ENCODE measurements around the gene HPGDS.

Gene HPGDS

GRCh38 chr4:94334962-94335361, 7.7 kb downstream of the HPGDS start:
- Histone ChIP-seq H3K79me2 (no peaks in the 10 kb centered on the region), H3K4me1 (no peaks in the 10 kb centered on the region), H3K27ac (no peak overlapping the region), H3K27me3 (ENCODE audit: control insufficient read depth, insufficient read depth, low read length) (no peaks in the 10 kb centered on the region), H3K36me3 (ENCODE audit: control insufficient read depth, insufficient read depth, low read length) (no peaks in the 10 kb centered on the region), H2AFZ (no peak overlapping the region), H3K9me3 (ENCODE audit: control insufficient read depth, low read length) (no peaks in the 10 kb centered on the region), H3K9ac (no peak overlapping the region), H3K4me2 (ENCODE audit: low read length) (no peak overlapping the region), H3K4me3 (ENCODE audit: low read depth, low read length) (no peak overlapping the region)
- TF ChIP-seq CTCF (IDR thresholded peaks at IDR 0.05), result no peak

- H3K4me2 ChIP-seq (ENCODE audit: low read length), result no peak overlapping the region
- no peak for TF ChIP-seq CTCF (IDR thresholded peaks at IDR 0.05)
- H3K9me3 ChIP-seq (ENCODE audit: control insufficient read depth, low read length), result no peaks in the 10 kb centered on the region
- no peaks in the 10 kb centered on the region for H3K4me1 ChIP-seq
- H2AFZ ChIP-seq, result no peak overlapping the region
- H3K27ac ChIP-seq, result no peak overlapping the region
- no peak overlapping the region for H3K9ac ChIP-seq
- no peak overlapping the region for H3K4me3 ChIP-seq (ENCODE audit: low read depth, low read length)
- H3K27me3 ChIP-seq (ENCODE audit: control insufficient read depth, insufficient read depth, low read length), result no peaks in the 10 kb centered on the region
- no peaks in the 10 kb centered on the region for H3K36me3 ChIP-seq (ENCODE audit: control insufficient read depth, insufficient read depth, low read length)
- H3K79me2 ChIP-seq, result no peaks in the 10 kb centered on the region
Measured at GRCh38 chr4:94334476-94334875, 8.2 kb downstream of the HPGDS start.

GRCh38 chr4:94333866-94334265, 8.8 kb downstream of the HPGDS start:
- H3K4me2 ChIP-seq (ENCODE audit: low read length), result no peak overlapping the region
- no peaks in the 10 kb centered on the region for H3K79me2 ChIP-seq
- no peak overlapping the region for H3K27ac ChIP-seq
- H3K36me3 ChIP-seq (ENCODE audit: control insufficient read depth, insufficient read depth, low read length), result no peaks in the 10 kb centered on the region
- no peaks in the 10 kb centered on the region for H3K4me1 ChIP-seq
- no peaks in the 10 kb centered on the region for H3K9me3 ChIP-seq (ENCODE audit: control insufficient read depth, low read length)
- H2AFZ ChIP-seq, result no peak overlapping the region
- no peak overlapping the region for H3K4me3 ChIP-seq (ENCODE audit: low read depth, low read length)
- no peaks in the 10 kb centered on the region for H3K27me3 ChIP-seq (ENCODE audit: control insufficient read depth, insufficient read depth, low read length)
- no peak for TF ChIP-seq CTCF (IDR thresholded peaks at IDR 0.05)
- no peak overlapping the region for H3K9ac ChIP-seq

GRCh38 chr4:94332983-94333590, 9.5 kb downstream of the HPGDS start:
- no peak overlapping the region for H3K9ac ChIP-seq

More at GRCh38 chr4:94332983-94333590, 9.5 kb downstream of the HPGDS start:
- H3K4me2 ChIP-seq (ENCODE audit: low read length), result no peak overlapping the region
- no peaks in the 10 kb centered on the region for H3K27me3 ChIP-seq (ENCODE audit: control insufficient read depth, insufficient read depth, low read length)
- TF ChIP-seq CTCF (IDR thresholded peaks at IDR 0.05), result no peak
- H3K9me3 ChIP-seq (ENCODE audit: control insufficient read depth, low read length), result no peaks in the 10 kb centered on the region
- no peak overlapping the region for H3K27ac ChIP-seq
- H3K4me3 ChIP-seq (ENCODE audit: low read depth, low read length), result no peak overlapping the region
- H3K79me2 ChIP-seq, result no peaks in the 10 kb centered on the region
- no peaks in the 10 kb centered on the region for H3K4me1 ChIP-seq
- H2AFZ ChIP-seq, result no peak overlapping the region
- no peaks in the 10 kb centered on the region for H3K36me3 ChIP-seq (ENCODE audit: control insufficient read depth, insufficient read depth, low read length)

All from parathyroid adenoma (tissue), 2 donors.